Testis (tissue), 2 donors: ENCODE results near the gene SERINC1.

Source experiments
- POLR2A ChIP-seq: fragments of 450-650 bp; IDR thresholded peaks from one replicate; pipeline ENCODE4 v1.6.1; 2017; ENCODE audit warnings: antibody characterized with exemption, mild to moderate bottlenecking, moderate library complexity
- TF ChIP-seq, protein P1 (sequence below), 3 experiments: fragments of 450-650 bp in 2 of 3; fragments of 200-600 bp in 1 of 3; sonication (generic) in 1 of 3; IDR thresholded peaks; one replicate each; pipeline ENCODE4 v1.5.1; 2016 to 2019; ENCODE audit warnings: antibody characterized with exemption in 3 of 3, mild to moderate bottlenecking in 2 of 3, moderate library complexity in 1 of 3

DNA sequence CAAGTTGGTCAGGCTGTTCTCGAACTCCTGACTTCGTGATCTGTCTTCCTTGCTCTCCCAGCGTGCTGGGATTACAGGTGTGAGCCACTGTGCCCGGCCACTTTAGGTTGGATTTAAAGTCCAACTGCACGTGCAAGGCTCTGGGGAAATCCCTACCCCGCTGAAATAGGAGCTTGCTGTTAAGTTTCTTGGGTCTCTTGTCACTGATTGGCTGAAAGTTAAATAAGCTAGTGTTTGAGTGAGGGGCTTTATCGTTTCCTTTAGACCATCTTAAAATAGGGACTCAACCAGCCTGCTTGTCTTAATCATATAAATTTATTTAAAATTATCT is 11.1 kb upstream of the SERINC1 start:
- TF ChIP-seq, protein P1, sequence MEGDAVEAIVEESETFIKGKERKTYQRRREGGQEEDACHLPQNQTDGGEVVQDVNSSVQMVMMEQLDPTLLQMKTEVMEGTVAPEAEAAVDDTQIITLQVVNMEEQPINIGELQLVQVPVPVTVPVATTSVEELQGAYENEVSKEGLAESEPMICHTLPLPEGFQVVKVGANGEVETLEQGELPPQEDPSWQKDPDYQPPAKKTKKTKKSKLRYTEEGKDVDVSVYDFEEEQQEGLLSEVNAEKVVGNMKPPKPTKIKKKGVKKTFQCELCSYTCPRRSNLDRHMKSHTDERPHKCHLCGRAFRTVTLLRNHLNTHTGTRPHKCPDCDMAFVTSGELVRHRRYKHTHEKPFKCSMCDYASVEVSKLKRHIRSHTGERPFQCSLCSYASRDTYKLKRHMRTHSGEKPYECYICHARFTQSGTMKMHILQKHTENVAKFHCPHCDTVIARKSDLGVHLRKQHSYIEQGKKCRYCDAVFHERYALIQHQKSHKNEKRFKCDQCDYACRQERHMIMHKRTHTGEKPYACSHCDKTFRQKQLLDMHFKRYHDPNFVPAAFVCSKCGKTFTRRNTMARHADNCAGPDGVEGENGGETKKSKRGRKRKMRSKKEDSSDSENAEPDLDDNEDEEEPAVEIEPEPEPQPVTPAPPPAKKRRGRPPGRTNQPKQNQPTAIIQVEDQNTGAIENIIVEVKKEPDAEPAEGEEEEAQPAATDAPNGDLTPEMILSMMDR (IDR thresholded peaks at IDR 0.05): no peak
- no peak for TF ChIP-seq POLR2A
